ENCODE data around the gene RNF180.

- TF ChIP-seq POLR2AphosphoS5 (IDR thresholded peaks at IDR 0.05) (no peak), CTCF (IDR thresholded peaks at IDR 0.05; ENCODE audit: poor library complexity, severe bottlenecking) (no peak), EP300 (conservative IDR thresholded peaks at IDR 0.05; ENCODE audit: poor library complexity, severe bottlenecking) (no peak), EZH2 (IDR thresholded peaks at IDR 0.05; ENCODE audit: borderline replicate concordance, insufficient read depth, low read length, poor library complexity, severe bottlenecking) (no peak), MXI1 (conservative IDR thresholded peaks at IDR 0.05; ENCODE audit: poor library complexity, severe bottlenecking) (no peak), TAF1 (IDR thresholded peaks at IDR 0.05; ENCODE audit: low read depth) (no peak), RAD21 (conservative IDR thresholded peaks at IDR 0.05) (no peak), REST (IDR thresholded peaks at IDR 0.05; ENCODE audit: borderline replicate concordance) (no peak), SMC3 (conservative IDR thresholded peaks at IDR 0.05; ENCODE audit: poor library complexity) (no peak)
Observed at GRCh38 chr5:64184832-64185231, 19.2 kb downstream of the RNF180 start.
